ENCODE measurements around the gene SGIP1. TPM values are rescaled to one million over a fixed set of nuclear protein-coding genes. Genes with fewer than 3 reads are reported as not detected.
"Not testable (repeated sequence)": the region's sequence is repeated elsewhere in the genome, so short reads cannot be mapped to it uniquely, and the experiment has no call there.

SGIP1 gene
- total RNA-seq, 1 donor from 2014 or later = 1.9 TPM

- peak; percentile 43 for DNase-seq (ENCODE audit: low read depth)
These were observed 18.9 kb downstream of the SGIP1 start for GRCh38 chr1:66552829-66553228.

DNA sequence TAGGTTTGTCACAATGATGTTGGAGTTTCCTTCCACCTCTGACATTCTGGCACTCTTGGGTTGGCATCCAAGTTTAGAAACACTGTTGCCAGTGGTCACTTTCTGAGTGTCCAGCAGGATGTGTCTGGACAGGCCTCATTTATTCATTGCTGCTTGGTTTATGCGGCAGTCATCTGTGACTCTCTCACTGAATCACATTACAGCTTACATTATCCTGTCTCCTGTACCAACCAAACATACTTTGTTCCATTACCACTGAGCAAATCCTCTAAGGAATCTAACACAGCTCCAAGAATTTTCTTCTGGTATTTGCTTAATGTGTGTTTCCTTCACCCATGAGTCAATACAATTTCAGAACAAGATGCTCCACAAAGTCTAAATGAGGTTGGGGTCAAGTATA, 19.9 kb downstream of the SGIP1 start:
- no peak for DNase-seq (ENCODE audit: low read depth)

DNA sequence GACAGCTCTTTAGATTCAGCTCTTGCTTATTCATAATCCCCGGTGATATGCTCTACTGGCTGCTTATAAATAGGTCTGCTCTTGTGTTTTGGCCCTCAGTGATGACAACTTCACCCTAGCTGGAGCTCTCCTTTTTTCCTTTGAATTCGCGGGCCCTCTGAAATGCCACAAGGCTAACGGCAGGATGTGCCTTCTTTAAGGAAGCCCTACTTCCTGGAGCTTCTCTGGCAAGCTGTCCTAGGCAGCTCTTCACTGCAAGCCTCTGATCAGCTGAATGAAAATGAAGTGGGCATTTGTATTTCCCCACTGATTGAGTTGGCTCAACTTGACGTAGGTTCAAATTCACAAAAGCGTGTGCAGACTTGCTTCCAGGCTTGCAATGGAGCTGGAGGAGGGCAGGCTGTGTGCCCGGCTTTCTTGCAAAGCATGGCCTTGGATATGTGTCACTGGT, 22.2 kb downstream of the SGIP1 start:
- DNase-seq (ENCODE audit: low read depth) = no peak

DNA sequence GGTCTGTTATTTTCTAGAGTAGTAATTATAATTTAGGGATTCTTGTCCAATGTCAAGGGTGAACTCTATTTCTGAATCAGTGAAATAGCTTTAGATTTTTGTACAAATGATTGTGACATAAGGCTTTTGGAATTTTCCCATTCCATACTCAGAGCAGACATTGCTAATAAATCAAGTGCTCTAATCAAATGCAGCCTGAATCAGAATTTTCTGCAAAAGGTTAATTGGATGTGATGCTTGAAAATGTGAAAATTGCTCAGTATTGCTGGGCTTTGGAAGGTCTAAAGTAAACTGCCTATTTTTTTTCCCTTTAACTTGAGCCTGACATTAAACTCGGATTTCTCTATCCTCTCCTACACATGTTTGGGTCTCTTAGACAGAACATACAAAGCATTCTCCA, 23.2 kb downstream of the SGIP1 start:
- no peak for DNase-seq (ENCODE audit: low read depth)

DNA sequence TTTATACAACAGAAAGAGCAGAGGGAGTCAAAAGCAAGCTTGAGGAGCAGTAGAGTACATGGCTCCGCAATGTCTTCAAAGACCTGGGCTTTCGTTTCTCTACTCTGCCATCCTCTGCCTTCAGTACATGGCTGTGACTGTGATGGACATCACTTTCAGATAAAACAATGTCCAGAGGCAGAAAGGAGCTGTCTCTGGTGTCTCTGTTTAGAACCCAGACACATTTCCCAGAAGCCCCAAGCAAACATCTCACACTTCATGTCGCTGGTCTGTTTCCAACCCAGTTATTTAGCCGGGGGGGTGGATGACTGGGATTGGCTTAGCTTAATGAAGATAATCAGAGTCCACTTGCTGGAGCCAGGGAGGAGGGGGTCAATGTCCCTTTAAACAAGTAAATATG, 25.6 kb downstream of the SGIP1 start:
- no peak for DNase-seq (ENCODE audit: low read depth)

DNA sequence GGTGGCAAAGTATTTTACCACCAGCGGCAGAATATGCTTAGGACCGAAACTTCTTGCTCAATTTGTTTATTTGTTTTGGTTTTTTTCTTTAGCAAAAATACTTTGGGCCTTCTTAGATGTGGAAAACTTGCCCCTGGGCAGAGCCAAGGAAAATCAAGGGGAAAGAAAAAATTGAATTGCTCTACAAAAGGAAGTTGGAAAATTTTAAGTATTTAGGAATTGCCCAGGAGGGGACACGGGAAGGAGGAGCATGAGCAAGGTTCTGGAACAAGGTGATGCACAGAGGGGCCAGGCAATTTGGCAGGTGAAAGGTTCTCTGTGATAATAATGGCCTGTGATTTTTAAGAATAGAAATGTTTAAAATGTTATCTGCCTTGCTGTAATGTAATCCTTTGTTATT, 28.6 kb downstream of the SGIP1 start:
- no peak for DNase-seq (ENCODE audit: low read depth)

GRCh38 chr1:66563094-66563800, 29.3 kb downstream of the SGIP1 start:
- peak; percentile 86 for DNase-seq (ENCODE audit: low read depth)

- DNase-seq (ENCODE audit: low read depth) = peak; percentile 57
These were observed 30.1 kb downstream of the SGIP1 start for GRCh38 chr1:66563941-66564630.

GRCh38 chr1:66570196-66570595, 36.2 kb downstream of the SGIP1 start:
- no peak for DNase-seq (ENCODE audit: low read depth)

- no peak for DNase-seq (ENCODE audit: low read depth)
These were observed 37.8 kb downstream of the SGIP1 start for GRCh38 chr1:66571789-66572188.

DNA sequence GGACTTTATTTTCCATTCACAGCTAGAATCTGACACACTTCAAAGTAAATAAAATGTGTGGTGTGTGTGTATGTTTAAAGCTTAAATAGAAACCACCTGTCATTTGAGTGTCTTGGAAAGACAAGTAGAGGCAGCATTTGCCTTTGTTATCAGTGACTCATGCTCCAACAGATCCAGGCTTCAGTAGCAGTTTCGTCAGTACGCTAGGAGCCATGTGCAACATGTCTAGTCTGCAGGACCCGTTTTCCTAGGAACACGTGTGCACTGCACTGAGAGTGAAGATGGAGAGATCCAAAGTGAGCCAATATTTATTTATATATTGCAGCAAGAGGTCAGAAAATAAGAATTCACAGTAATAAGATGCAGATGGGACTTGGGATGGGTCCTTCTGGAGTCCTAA, 41.8 kb downstream of the SGIP1 start:
- DNase-seq (ENCODE audit: low read depth) = peak; percentile 40

- peak; percentile 30 for DNase-seq (ENCODE audit: low read depth)
These were observed 42.7 kb downstream of the SGIP1 start for GRCh38 chr1:66576645-66577044.

DNA sequence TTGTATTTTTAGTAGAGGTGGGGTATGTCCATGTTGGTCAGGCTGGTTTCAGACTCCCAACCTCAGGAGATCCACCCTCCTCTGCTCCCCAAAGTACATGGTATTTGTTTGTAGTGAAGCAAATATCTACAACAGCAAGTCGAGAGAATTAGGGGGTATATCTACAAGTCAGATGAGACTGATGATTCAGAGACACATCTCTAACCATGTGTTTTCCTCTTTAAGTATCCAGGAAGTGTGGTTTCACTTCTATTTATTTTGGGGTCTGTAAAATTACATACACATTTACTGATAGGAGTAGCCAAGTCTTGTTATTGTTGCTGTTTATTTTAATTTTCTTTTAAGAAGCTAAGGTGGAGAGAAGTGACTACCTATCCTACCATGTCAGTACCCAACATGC, 44.9 kb downstream of the SGIP1 start:
- DNase-seq (ENCODE audit: low read depth) = no peak

DNA sequence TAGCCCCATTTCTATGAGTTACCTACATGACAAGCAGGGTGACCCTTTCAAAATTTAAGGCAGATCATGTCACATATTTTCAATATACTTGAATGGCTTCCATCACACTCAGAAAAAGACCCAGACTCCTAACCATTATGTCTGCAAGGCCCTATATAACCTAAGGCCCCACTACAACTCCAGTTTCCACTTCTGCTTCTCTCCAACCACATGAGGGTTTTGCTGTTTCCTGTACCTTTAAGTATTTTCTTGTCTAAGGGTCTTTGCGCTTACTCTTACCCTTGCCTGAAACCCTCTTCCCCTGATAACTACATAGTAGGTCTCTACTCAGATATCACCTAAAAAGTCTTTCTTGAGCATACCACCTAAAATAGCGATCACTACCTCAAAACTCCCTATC, 46.1 kb downstream of the SGIP1 start:
- DNase-seq (ENCODE audit: low read depth) = no peak

GRCh38 chr1:66583021-66583420, 49.1 kb downstream of the SGIP1 start:
- DNase-seq (ENCODE audit: low read depth) = no peak

- no peak for DNase-seq (ENCODE audit: low read depth)
These were observed 51.0 kb downstream of the SGIP1 start for GRCh38 chr1:66585002-66585401.

DNA sequence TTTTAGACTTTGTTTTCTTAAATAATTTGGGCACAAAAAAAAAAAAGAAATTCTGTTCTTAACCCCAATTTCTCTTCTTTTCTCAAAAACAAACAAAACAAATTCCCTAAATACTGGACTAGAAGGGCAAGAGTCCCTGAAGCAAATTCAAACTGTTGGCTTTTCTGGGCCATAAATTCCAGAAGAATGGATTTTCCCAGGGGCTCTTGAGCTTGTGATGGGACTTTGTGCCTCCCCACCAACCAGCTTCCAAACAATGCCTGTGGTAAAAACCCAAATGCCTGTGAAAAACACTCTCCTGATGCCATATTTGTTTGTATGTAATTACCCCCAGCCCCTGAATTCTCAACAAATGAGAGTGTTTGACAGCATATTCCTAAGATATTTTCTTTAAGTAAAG, 55.4 kb downstream of the SGIP1 start:
- no peak for DNase-seq (ENCODE audit: low read depth)

- not testable (repeated sequence) for DNase-seq (ENCODE audit: low read depth)
These were observed 58.2 kb downstream of the SGIP1 start for GRCh38 chr1:66592106-66592507.

DNA sequence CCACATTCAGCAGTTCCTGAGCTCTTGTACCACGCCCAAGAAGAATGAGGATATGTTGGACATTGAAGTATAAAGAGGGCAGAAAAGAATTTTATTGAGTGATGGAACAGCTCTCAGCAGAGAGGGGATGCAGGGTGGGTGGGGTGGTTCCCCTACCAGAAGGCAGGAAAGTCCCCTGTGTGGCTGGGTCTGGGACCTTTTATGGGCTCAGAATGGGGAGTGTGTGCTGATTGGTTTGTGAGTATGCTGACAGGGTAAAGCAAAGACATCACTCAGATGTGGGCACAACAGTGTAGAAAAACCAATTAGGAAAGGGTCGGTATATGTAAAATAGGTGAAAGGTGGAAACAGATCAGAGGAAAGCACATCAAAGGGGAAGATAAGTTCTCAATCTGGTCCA, 62.2 kb downstream of the SGIP1 start:
- no peak for DNase-seq (ENCODE audit: low read depth)

DNA sequence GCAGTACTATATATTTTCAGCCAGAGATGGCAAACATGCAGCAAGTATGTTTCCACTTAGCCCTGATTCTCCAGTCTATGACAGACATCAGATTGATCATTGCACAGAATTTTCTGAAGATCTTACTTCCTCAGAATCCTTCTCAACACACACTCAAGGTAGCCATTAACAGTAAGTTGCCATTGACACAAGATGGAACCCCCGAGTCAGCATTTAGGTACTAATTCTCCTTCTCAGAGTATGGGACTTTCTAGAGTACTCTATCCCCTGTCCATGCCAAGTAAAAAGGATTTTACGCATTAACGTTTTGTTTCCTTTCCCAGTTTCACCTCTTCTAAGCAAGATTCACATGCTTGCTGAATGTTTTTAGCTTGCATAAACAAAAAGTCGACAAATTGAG, 63.5 kb downstream of the SGIP1 start:
- DNase-seq (ENCODE audit: low read depth) = no peak

DNA sequence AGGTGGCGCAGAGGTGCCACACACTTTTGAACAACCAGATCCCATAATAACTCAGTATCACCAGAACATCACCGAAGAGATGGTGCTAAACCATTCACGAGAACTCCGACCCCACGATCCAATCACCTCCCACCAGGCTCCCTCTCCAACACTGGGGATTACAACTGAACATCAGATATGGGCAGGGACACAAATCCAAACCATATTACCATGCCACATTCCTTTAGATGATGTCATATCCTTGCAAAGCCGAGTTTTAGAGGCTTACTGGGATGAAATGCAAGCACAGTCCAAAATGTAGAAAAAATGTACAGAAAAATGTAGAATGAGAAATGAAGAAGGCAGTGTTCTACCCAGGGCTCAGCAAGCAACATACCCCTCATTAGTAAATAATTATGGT, 64.7 kb downstream of the SGIP1 start:
- DNase-seq (ENCODE audit: low read depth) = peak; percentile 32

DNA sequence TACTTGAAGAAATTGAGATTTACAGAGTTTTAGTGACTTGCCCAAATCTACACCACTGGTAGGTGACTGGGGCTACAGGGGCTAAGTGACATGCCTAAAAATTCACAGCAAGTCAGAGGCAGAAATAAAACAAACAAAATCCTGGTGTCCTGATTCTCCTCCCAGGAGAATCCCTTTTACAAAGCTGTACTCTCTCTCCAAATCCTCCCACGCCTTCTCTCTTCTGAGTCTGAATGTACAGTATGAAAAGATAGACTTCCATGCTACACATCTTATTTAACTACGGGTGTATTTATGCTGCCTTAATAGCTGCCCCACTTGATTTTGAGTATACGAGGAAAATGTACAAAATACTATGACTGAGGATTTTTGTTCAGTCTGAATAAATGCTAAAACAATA, 65.4 kb downstream of the SGIP1 start:
- peak; percentile 20 for DNase-seq (ENCODE audit: low read depth)
